ENCODE measurements around the gene ARHGAP5. TPM values are rescaled to one million over a fixed set of nuclear protein-coding genes. Genes with fewer than 3 reads are reported as not detected.

The ARHGAP5 gene
- total and polyA plus RNA-seq, 12 donors = 20.7 to 301 (median 221) TPM

GRCh38 chr14:32049361-32050088, 27.6 kb upstream of the ARHGAP5 start:
- peaks cover 0 to 7% (median 0%) of the 10 kb centered on the region in 11 donors for H3K9me3 ChIP-seq
- no peaks in the 10 kb centered on the region for H3K27me3 ChIP-seq
- ATAC-seq = no peak
- intact Hi-C loops (cut with DNase I) = no loop called here
- no peaks in the 10 kb centered on the region for H3K36me3 ChIP-seq
- no peak for DNase-seq
- no peak overlapping the region for H3K4me3 ChIP-seq
- TF ChIP-seq CTCF (IDR thresholded peaks at IDR 0.05) = no peak
- H3K27ac ChIP-seq = no peak overlapping the region
- 76 to 88% methylated on average over 4 of the region's 4 CpGs for WGBS, 2 donors
- peaks cover 0 to 7% (median 0%) of the 10 kb centered on the region in 9 donors for H3K4me1 ChIP-seq

- H3K36me3 ChIP-seq = no peaks in the 10 kb centered on the region
- peaks cover 0 to 7% (median 0%) of the 10 kb centered on the region in 9 donors for H3K4me1 ChIP-seq
- TF ChIP-seq CTCF (IDR thresholded peaks at IDR 0.05) = no peak
- DNase-seq (no peak), ATAC-seq (no peak)
- no peak overlapping the region for H3K27ac ChIP-seq
- no peaks in the 10 kb centered on the region for H3K27me3 ChIP-seq
- H3K9me3 ChIP-seq = peaks cover 0 to 9% (median 0%) of the 10 kb centered on the region in 11 donors
- intact Hi-C loops (cut with DNase I) = no loop called here
- H3K4me3 ChIP-seq = no peak overlapping the region
Measured at GRCh38 chr14:32050878-32051277, 26.2 kb upstream of the ARHGAP5 start.

GRCh38 chr14:32054536-32054935, 22.6 kb upstream of the ARHGAP5 start:
- intact Hi-C loops (cut with DNase I) = no loop called here
- Histone ChIP-seq H3K27ac (no peak overlapping the region), H3K36me3 (no peaks in the 10 kb centered on the region), H3K9me3 (peaks cover 0 to 9% (median 0%) of the 10 kb centered on the region in 11 donors), H3K4me3 (no peak overlapping the region), H3K4me1 (peaks cover 0 to 7% (median 0%) of the 10 kb centered on the region in 9 donors), H3K27me3 (no peaks in the 10 kb centered on the region)
- no peak for TF ChIP-seq CTCF (IDR thresholded peaks at IDR 0.05)
- ATAC-seq (no peak), DNase-seq (no peak)
- WGBS, 2 donors = 84 to 88% methylated on average over 5 of the region's 5 CpGs

- no peak for DNase-seq
- Histone ChIP-seq H3K9me3 (peaks cover 0 to 9% (median 0%) of the 10 kb centered on the region in 11 donors), H3K4me1 (peaks cover 0 to 9% (median 0%) of the 10 kb centered on the region in 9 donors), H3K27ac (no peak overlapping the region), H3K27me3 (no peaks in the 10 kb centered on the region), H3K4me3 (no peak overlapping the region), H3K36me3 (no peaks in the 10 kb centered on the region)
- intact Hi-C loops (cut with DNase I) = no loop called here
- ATAC-seq = no peak
- no peak for TF ChIP-seq CTCF (IDR thresholded peaks at IDR 0.05)
- 49 to 74% methylated on average over 2 of the region's 2 CpGs for WGBS, 2 donors
Measured at GRCh38 chr14:32055175-32055574, 21.9 kb upstream of the ARHGAP5 start.
